ENCODE measurements around the gene ABCG1. TPM values are rescaled to one million over a fixed set of nuclear protein-coding genes. Genes with fewer than 3 reads are reported as not detected.

The ABCG1 gene
- total RNA-seq, 2 experiments from 2014 or later: 16.7 to 17.3 TPM

DNA sequence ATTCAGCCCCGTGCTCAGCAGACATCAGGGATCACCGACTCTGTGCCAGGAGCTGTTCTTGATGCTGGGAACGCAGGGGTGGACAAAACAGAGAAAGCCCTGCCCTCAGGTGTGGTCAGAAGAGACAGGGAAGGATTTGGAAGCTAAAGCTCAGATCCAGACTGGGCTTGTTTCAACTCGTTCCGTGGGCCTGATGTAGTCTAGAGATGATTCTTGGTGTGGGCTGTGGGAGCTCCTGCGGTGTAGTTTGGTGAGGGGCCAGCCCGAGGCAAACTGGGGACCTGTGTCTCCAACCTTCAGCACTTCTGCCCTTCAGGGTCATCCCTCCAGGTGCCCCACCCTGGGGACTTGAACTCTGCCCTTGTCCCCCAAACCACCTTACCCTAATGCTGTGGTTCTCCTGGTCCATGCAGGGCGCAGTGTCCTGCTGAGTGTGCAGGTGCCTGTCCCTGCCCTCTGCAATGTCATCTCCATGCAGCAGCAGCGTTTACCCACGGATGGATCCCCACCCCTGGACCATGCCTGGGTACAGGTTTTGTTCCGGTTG lies 17.3 kb upstream of the ABCG1 start:
- H3K79me2 ChIP-seq (ENCODE audit: insufficient read depth, low read depth, low read length): no peaks in the 10 kb centered on the region
- no peaks in the 10 kb centered on the region for H3K36me3 ChIP-seq (ENCODE audit: insufficient read depth, low read length)
- H4K20me1 ChIP-seq (ENCODE audit: insufficient read depth, low read length): no peaks in the 10 kb centered on the region
- H3K4me2 ChIP-seq (ENCODE audit: low read length): peak overlapping the region; percentile 58
- H3K9me2 ChIP-seq (ENCODE audit: insufficient read depth, low read length): no peaks in the 10 kb centered on the region
- H3K9me3 ChIP-seq (ENCODE audit: low read length): no peaks in the 10 kb centered on the region; the same call in 1 of the 2 replicates
- no TSS peak for BruUV-seq (replicated peaks)
- no peak for DNase-seq (ENCODE audit: low spot score)
- no peak overlapping the region for H3K4me3 ChIP-seq (ENCODE audit: low read depth, low read length, poor library complexity, severe bottlenecking)
- peak overlapping the region; percentile 36 for H3K27ac ChIP-seq (ENCODE audit: low read depth, low read length, poor library complexity, severe bottlenecking)
- ChIA-PET POLR2A (interaction anchor here (1.1 to 2.0 kb wide), 4 partner anchors 11 to 19 kb away, joined by 3 to 11 read pairs (median 7); no protein-coding TSS in a partner anchor), CTCF (ENCODE audit: unreplicated experiment) (interaction anchor here (1.6 kb wide), 1 partner anchor 13 kb away, joined by 8 read pairs; no protein-coding TSS in a partner anchor)
- intact Hi-C loops (cut with micrococcal nuclease; ENCODE audit: unreplicated experiment): no loop called here
- peaks cover 50% of the 10 kb centered on the region for H3K4me1 ChIP-seq (ENCODE audit: insufficient read depth, low read length, poor library complexity, severe bottlenecking)
- no peak for TF ChIP-seq EZH2phosphoT487 (IDR thresholded peaks at IDR 0.05; ENCODE audit: borderline replicate concordance, low read depth, low read length)
- H2AFZ ChIP-seq (ENCODE audit: low read length): peak overlapping the region; percentile 79; the same call in 1 of the 2 replicates

DNA sequence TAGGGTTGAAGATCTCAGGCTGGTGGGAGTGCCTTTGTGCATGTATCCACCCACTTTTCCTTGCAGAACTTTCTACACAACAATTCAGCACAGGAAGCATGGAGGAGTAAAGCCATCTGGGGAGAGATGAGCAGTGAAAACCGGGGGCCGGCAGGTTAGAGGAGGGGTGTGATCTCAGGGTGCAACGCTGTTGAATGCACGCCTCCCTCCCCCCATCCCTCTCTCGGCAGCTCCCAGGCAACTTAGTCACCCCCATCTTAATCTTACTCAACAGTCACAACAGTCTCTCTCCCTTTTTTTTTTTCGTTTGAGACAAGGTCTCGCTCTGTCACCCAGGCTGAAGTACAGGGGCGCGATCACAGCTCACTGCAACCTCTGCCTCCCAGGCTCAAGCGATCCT lies 16.6 kb upstream of the ABCG1 start:
- ChIA-PET CTCF (ENCODE audit: unreplicated experiment) (no interaction called here), POLR2A (interaction anchor here (1.7 to 2.0 kb wide), 2 partner anchors 14 to 18 kb away, joined by 7 to 11 read pairs; no protein-coding TSS in a partner anchor)
- intact Hi-C loops (cut with micrococcal nuclease; ENCODE audit: unreplicated experiment): no loop called here

DNA sequence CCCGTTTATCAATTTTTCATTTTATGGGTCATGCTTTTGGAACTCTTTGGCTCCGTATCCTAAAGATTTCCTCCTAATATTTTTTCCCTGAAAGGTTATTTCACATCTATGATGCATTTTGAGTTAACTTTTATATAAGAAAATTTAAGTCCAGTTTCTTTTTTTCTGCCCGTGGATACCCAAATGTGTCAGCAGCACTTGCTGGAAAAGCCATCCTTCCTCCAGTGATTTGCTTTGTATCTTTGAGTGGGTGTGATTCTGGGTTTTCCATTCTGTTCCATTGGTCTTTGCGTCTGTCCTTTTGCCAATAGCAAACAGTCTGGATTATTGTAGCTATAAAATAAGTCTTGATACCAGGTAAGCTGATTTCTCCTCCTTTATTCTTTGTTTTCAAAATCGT lies 15.6 kb upstream of the ABCG1 start:
- Histone ChIP-seq H3K9me2 (ENCODE audit: insufficient read depth, low read length) (no peaks in the 10 kb centered on the region), H3K4me1 (ENCODE audit: insufficient read depth, low read length, poor library complexity, severe bottlenecking) (peaks cover 47% of the 10 kb centered on the region), H4K20me1 (ENCODE audit: insufficient read depth, low read length) (no peaks in the 10 kb centered on the region), H3K36me3 (ENCODE audit: insufficient read depth, low read length) (no peaks in the 10 kb centered on the region), H3K4me2 (ENCODE audit: low read length) (no peak overlapping the region), H3K4me3 (ENCODE audit: low read depth, low read length, poor library complexity, severe bottlenecking) (no peak overlapping the region), H3K27ac (ENCODE audit: low read depth, low read length, poor library complexity, severe bottlenecking) (no peak overlapping the region), H3K9me3 (ENCODE audit: low read length) (no peaks in the 10 kb centered on the region; the same call in 1 of the 2 replicates), H3K79me2 (ENCODE audit: insufficient read depth, low read depth, low read length) (no peaks in the 10 kb centered on the region), H2AFZ (ENCODE audit: low read length) (peak overlapping the region; percentile 40; the same call in 1 of the 2 replicates)
- intact Hi-C loops (cut with micrococcal nuclease; ENCODE audit: unreplicated experiment): no loop called here
- ChIA-PET CTCF (ENCODE audit: unreplicated experiment) (no interaction called here), POLR2A (interaction anchor here (0.8 to 1.7 kb wide), 2 partner anchors 17 to 36 kb away, joined by 3 to 7 read pairs; no protein-coding TSS in a partner anchor)
- no peak for TF ChIP-seq EZH2phosphoT487 (IDR thresholded peaks at IDR 0.05; ENCODE audit: borderline replicate concordance, low read depth, low read length)
- TF ChIP-seq, protein P1, sequence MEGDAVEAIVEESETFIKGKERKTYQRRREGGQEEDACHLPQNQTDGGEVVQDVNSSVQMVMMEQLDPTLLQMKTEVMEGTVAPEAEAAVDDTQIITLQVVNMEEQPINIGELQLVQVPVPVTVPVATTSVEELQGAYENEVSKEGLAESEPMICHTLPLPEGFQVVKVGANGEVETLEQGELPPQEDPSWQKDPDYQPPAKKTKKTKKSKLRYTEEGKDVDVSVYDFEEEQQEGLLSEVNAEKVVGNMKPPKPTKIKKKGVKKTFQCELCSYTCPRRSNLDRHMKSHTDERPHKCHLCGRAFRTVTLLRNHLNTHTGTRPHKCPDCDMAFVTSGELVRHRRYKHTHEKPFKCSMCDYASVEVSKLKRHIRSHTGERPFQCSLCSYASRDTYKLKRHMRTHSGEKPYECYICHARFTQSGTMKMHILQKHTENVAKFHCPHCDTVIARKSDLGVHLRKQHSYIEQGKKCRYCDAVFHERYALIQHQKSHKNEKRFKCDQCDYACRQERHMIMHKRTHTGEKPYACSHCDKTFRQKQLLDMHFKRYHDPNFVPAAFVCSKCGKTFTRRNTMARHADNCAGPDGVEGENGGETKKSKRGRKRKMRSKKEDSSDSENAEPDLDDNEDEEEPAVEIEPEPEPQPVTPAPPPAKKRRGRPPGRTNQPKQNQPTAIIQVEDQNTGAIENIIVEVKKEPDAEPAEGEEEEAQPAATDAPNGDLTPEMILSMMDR (conservative IDR thresholded peaks at IDR 0.05; ENCODE audit: low read length): no peak
- BruUV-seq (replicated peaks): no TSS peak
- no peak for DNase-seq (ENCODE audit: low spot score)

More for the DNA sequence above, 16.6 kb upstream of the ABCG1 start:
- peaks cover 50% of the 10 kb centered on the region for H3K4me1 ChIP-seq (ENCODE audit: insufficient read depth, low read length, poor library complexity, severe bottlenecking)
- peak overlapping the region; percentile 79 for H2AFZ ChIP-seq (ENCODE audit: low read length)
- H3K4me3 ChIP-seq (ENCODE audit: low read depth, low read length, poor library complexity, severe bottlenecking): peak overlapping the region; percentile 24
- H3K9me3 ChIP-seq (ENCODE audit: low read length): no peaks in the 10 kb centered on the region; the same call in 1 of the 2 replicates
- TF ChIP-seq, protein P1 (conservative IDR thresholded peaks at IDR 0.05; ENCODE audit: low read length): no peak
- TF ChIP-seq EZH2phosphoT487 (IDR thresholded peaks at IDR 0.05; ENCODE audit: borderline replicate concordance, low read depth, low read length): no peak
- no peak for DNase-seq (ENCODE audit: low spot score)
- no peaks in the 10 kb centered on the region for H3K79me2 ChIP-seq (ENCODE audit: insufficient read depth, low read depth, low read length)
- peak overlapping the region; percentile 58 for H3K4me2 ChIP-seq (ENCODE audit: low read length)
- no peaks in the 10 kb centered on the region for H3K9me2 ChIP-seq (ENCODE audit: insufficient read depth, low read length)
- no peaks in the 10 kb centered on the region for H4K20me1 ChIP-seq (ENCODE audit: insufficient read depth, low read length)
- peak overlapping the region; percentile 36 for H3K27ac ChIP-seq (ENCODE audit: low read depth, low read length, poor library complexity, severe bottlenecking)
- no peaks in the 10 kb centered on the region for H3K36me3 ChIP-seq (ENCODE audit: insufficient read depth, low read length)
- no TSS peak for BruUV-seq (replicated peaks)
